WTC11 (cell line): ENCODE measurements around the gene SYMPK. TPM values are rescaled to one million over a fixed set of nuclear protein-coding genes. Genes with fewer than 3 reads are reported as not detected.

Experiments
- ATF3 ChIP-seq: sonication (generic); formaldehyde crosslinking; conservative IDR thresholded peaks from 2 replicates; pipeline ENCODE4 v1.8.1; 2022; ENCODE audit warnings: mild to moderate bottlenecking, missing genetic modification reagents
- ELF4 ChIP-seq: sonication (generic); formaldehyde crosslinking; IDR thresholded peaks from 2 replicates; pipeline ENCODE4 v1.8.1; 2022; ENCODE audit warnings: low read depth, mild to moderate bottlenecking, moderate library complexity, missing genetic modification reagents
- HMGXB4 ChIP-seq: sonication (generic); formaldehyde crosslinking; IDR thresholded peaks from 2 replicates; pipeline ENCODE4 v1.8.1; 2023; ENCODE audit warnings: mild to moderate bottlenecking, moderate library complexity, missing genetic modification reagents
- IRF2 ChIP-seq: sonication (generic); formaldehyde crosslinking; IDR thresholded peaks from 2 replicates; pipeline ENCODE4 v1.8.0; 2022; ENCODE audit warnings: low read depth, missing genetic modification reagents, borderline replicate concordance
- JUN ChIP-seq: sonication (generic); formaldehyde crosslinking; IDR thresholded peaks from 2 replicates; pipeline ENCODE4 v1.8.0; 2023; ENCODE audit warnings: mild to moderate bottlenecking, missing genetic modification reagents
- TCF7 ChIP-seq: sonication (generic); formaldehyde crosslinking; IDR thresholded peaks from 2 replicates; pipeline ENCODE4 v1.8.0; 2022; ENCODE audit warnings: mild to moderate bottlenecking, low read depth, missing genetic modification reagents, moderate library complexity
- ZBTB21 ChIP-seq: sonication (generic); formaldehyde crosslinking; IDR thresholded peaks from 2 replicates; pipeline ENCODE4 v1.8.1; 2023; ENCODE audit warnings: mild to moderate bottlenecking, missing genetic modification reagents, borderline replicate concordance
- ZNF317 ChIP-seq: sonication (generic); formaldehyde crosslinking; IDR thresholded peaks from 2 replicates; pipeline ENCODE4 v1.8.1; 2023; ENCODE audit warnings: low read depth, mild to moderate bottlenecking, moderate library complexity, missing genetic modification reagents, borderline replicate concordance
- ZNF423 ChIP-seq: fragments of 250-450 bp; sonication (Bioruptor Pico); IDR thresholded peaks from 2 replicates; pipeline ENCODE4 v2.1.2; 2022; ENCODE audit warnings: mild to moderate bottlenecking, moderate library complexity
- ZNF512 ChIP-seq: sonication (generic); formaldehyde crosslinking; IDR thresholded peaks from 2 replicates; pipeline ENCODE4 v1.8.1; 2022; ENCODE audit warnings: missing genetic modification reagents, borderline replicate concordance
- total RNA-seq: library from RNA; stranded (reverse); gene quantifications from 3 replicates; pipeline ENCODE4 v1.2.3, GENCODE V29; 2021
- TF ChIP-seq, protein P1 (sequence below): sonication (generic); formaldehyde crosslinking; IDR thresholded peaks from 2 replicates; pipeline ENCODE4 v1.8.0; 2023; ENCODE audit warnings: mild to moderate bottlenecking, missing genetic modification reagents
- TF ChIP-seq, protein P2 (sequence below): sonication (generic); formaldehyde crosslinking; IDR thresholded peaks from 2 replicates; pipeline ENCODE4 v1.8.1; 2023; ENCODE audit warnings: mild to moderate bottlenecking, missing genetic modification reagents, borderline replicate concordance
- TF ChIP-seq, protein P3 (sequence below): sonication (generic); formaldehyde crosslinking; IDR thresholded peaks from 2 replicates; pipeline ENCODE4 v1.8.1; 2023; ENCODE audit warnings: mild to moderate bottlenecking, missing genetic modification reagents
- TF ChIP-seq, protein P4 (sequence below): fragments of 200-600 bp; IDR thresholded peaks from 2 replicates; pipeline ENCODE4 v1.8.0; 2022; ENCODE audit warnings: antibody characterized with exemption

SYMPK gene
- total RNA-seq, 1 experiment from 2014 or later = 106 TPM

DNA sequence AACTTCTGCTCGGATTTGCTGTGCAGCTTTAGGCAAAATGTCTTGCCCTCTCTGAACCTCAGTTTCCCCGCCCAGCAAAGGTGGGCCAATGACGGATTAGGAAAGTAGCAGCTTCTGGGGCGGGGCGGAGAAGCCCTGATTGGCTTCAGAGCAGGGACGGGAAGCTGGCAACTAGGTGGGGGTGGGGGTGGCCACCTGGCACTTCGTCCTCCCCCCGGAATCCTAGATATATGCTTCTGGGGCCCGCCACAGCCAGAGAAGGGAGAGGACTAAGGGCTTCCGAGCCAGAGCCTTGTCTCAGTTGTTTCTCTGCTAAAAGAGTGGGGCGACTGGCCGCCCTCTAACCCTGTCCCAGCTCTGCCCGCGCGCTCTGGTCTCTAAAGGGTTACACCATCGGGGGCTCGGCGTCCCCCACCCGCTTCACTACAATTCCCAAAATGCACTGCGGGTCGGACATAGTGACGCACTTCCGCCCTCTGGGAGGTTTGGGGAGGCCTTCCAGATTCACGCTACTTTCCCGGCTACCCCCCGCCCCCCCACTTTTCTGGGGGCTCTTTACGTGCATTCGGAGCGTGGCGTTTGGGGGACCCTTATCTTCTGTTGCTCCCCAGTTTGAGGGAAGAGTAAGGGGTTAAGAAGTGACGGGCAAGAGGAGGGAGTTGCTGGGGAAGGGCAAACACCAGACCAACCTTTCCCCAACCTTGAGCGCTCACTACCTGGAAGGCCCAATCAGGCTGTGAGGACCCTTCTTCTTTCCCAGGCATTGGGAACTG lies 23.7 kb upstream of the SYMPK start (continued):
- TF ChIP-seq, protein P1, sequence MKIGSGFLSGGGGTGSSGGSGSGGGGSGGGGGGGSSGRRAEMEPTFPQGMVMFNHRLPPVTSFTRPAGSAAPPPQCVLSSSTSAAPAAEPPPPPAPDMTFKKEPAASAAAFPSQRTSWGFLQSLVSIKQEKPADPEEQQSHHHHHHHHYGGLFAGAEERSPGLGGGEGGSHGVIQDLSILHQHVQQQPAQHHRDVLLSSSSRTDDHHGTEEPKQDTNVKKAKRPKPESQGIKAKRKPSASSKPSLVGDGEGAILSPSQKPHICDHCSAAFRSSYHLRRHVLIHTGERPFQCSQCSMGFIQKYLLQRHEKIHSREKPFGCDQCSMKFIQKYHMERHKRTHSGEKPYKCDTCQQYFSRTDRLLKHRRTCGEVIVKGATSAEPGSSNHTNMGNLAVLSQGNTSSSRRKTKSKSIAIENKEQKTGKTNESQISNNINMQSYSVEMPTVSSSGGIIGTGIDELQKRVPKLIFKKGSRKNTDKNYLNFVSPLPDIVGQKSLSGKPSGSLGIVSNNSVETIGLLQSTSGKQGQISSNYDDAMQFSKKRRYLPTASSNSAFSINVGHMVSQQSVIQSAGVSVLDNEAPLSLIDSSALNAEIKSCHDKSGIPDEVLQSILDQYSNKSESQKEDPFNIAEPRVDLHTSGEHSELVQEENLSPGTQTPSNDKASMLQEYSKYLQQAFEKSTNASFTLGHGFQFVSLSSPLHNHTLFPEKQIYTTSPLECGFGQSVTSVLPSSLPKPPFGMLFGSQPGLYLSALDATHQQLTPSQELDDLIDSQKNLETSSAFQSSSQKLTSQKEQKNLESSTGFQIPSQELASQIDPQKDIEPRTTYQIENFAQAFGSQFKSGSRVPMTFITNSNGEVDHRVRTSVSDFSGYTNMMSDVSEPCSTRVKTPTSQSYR (CRISPR knock-in tag) = 0 out of 2 replicates have a peak, but pooled peaks have one; percentile 13
- TF ChIP-seq ZNF423 (CRISPR knock-in tag) (no peak), ZNF317 (CRISPR knock-in tag) (no peak), JUN (CRISPR knock-in tag) (no peak), ELF4 (no peak), ZNF512 (CRISPR knock-in tag) (no peak), IRF2 (CRISPR knock-in tag) (no peak), TCF7 (CRISPR knock-in tag) (no peak), ZBTB21 (CRISPR knock-in tag) (no peak), ATF3 (CRISPR knock-in tag) (no peak), HMGXB4 (CRISPR knock-in tag) (no peak)
- TF ChIP-seq, protein P2, sequence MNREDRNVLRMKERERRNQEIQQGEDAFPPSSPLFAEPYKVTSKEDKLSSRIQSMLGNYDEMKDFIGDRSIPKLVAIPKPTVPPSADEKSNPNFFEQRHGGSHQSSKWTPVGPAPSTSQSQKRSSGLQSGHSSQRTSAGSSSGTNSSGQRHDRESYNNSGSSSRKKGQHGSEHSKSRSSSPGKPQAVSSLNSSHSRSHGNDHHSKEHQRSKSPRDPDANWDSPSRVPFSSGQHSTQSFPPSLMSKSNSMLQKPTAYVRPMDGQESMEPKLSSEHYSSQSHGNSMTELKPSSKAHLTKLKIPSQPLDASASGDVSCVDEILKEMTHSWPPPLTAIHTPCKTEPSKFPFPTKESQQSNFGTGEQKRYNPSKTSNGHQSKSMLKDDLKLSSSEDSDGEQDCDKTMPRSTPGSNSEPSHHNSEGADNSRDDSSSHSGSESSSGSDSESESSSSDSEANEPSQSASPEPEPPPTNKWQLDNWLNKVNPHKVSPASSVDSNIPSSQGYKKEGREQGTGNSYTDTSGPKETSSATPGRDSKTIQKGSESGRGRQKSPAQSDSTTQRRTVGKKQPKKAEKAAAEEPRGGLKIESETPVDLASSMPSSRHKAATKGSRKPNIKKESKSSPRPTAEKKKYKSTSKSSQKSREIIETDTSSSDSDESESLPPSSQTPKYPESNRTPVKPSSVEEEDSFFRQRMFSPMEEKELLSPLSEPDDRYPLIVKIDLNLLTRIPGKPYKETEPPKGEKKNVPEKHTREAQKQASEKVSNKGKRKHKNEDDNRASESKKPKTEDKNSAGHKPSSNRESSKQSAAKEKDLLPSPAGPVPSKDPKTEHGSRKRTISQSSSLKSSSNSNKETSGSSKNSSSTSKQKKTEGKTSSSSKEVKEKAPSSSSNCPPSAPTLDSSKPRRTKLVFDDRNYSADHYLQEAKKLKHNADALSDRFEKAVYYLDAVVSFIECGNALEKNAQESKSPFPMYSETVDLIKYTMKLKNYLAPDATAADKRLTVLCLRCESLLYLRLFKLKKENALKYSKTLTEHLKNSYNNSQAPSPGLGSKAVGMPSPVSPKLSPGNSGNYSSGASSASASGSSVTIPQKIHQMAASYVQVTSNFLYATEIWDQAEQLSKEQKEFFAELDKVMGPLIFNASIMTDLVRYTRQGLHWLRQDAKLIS (CRISPR knock-in tag) = no peak
- TF ChIP-seq, protein P3, sequence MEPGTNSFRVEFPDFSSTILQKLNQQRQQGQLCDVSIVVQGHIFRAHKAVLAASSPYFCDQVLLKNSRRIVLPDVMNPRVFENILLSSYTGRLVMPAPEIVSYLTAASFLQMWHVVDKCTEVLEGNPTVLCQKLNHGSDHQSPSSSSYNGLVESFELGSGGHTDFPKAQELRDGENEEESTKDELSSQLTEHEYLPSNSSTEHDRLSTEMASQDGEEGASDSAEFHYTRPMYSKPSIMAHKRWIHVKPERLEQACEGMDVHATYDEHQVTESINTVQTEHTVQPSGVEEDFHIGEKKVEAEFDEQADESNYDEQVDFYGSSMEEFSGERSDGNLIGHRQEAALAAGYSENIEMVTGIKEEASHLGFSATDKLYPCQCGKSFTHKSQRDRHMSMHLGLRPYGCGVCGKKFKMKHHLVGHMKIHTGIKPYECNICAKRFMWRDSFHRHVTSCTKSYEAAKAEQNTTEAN = no peak
- TF ChIP-seq, protein P4, sequence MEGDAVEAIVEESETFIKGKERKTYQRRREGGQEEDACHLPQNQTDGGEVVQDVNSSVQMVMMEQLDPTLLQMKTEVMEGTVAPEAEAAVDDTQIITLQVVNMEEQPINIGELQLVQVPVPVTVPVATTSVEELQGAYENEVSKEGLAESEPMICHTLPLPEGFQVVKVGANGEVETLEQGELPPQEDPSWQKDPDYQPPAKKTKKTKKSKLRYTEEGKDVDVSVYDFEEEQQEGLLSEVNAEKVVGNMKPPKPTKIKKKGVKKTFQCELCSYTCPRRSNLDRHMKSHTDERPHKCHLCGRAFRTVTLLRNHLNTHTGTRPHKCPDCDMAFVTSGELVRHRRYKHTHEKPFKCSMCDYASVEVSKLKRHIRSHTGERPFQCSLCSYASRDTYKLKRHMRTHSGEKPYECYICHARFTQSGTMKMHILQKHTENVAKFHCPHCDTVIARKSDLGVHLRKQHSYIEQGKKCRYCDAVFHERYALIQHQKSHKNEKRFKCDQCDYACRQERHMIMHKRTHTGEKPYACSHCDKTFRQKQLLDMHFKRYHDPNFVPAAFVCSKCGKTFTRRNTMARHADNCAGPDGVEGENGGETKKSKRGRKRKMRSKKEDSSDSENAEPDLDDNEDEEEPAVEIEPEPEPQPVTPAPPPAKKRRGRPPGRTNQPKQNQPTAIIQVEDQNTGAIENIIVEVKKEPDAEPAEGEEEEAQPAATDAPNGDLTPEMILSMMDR = no peak
